GM18909 (cell line): ENCODE measurements around the gene REC8.

Experiments
- ATAC-seq: cut with Tn5 transposase; IDR thresholded peaks from one replicate; pipeline ENCODE4 v1.9.1; 2021; ENCODE audit warnings: mild to moderate bottlenecking; ENCODE audit not compliant: unreplicated experiment, poor library complexity

Gene REC8

GRCh38 chr14:24137529-24138395 lies 34.1 kb upstream of the REC8 start:
- no peak for ATAC-seq

GRCh38 chr14:24138396-24139271 lies 33.2 kb upstream of the REC8 start:
- no peak for ATAC-seq

GRCh38 chr14:24139272-24139934 lies 32.5 kb upstream of the REC8 start:
- no peak for ATAC-seq

GRCh38 chr14:24141097-24141880 lies 30.6 kb upstream of the REC8 start, which contains the start of gene EMC9:
Gene EMC9, minus strand, starts transcription at chr14:24141591. Its CDS starts 287 bp downstream, at chr14:24141304.
- peak; percentile 88 for ATAC-seq

GRCh38 chr14:24143511-24143910 lies 28.4 kb upstream of the REC8 start:
- no peak for ATAC-seq

GRCh38 chr14:24144451-24144850 lies 27.4 kb upstream of the REC8 start:
- ATAC-seq = no peak

- ATAC-seq = no peak
These were observed 26.7 kb upstream of the REC8 start for GRCh38 chr14:24145219-24145618.

- no peak for ATAC-seq
These were observed 26.0 kb upstream of the REC8 start for GRCh38 chr14:24145690-24146452.

GRCh38 chr14:24146453-24146977 lies 25.4 kb upstream of the REC8 start, which contains the start of gene PSME2:
Gene PSME2, minus strand, starts transcription at chr14:24146610. Its CDS starts 29 bp downstream, at chr14:24146581.
- ATAC-seq = peak; percentile 66

GRCh38 chr14:24146978-24147760 lies 24.7 kb upstream of the REC8 start, which contains the start of gene RNF31:
Gene RNF31, plus strand, starts transcription at chr14:24147498. Its CDS starts 201 bp downstream, at chr14:24147699.
- peak; percentile 82 for ATAC-seq

- no peak for ATAC-seq
These were observed 24.0 kb upstream of the REC8 start for GRCh38 chr14:24147761-24148428.

- ATAC-seq = no peak
These were observed 22.4 kb upstream of the REC8 start for GRCh38 chr14:24149302-24149969.

GRCh38 chr14:24150061-24150460 lies 21.8 kb upstream of the REC8 start:
- no peak for ATAC-seq

GRCh38 chr14:24150567-24150966 lies 21.3 kb upstream of the REC8 start:
- no peak for ATAC-seq

GRCh38 chr14:24150993-24151392 lies 20.9 kb upstream of the REC8 start:
- no peak for ATAC-seq

- ATAC-seq = no peak
These were observed 20.3 kb upstream of the REC8 start for GRCh38 chr14:24151404-24152080.
